ENCODE measurements around the gene ABCC6.
"Not testable (repeated sequence)": the region's sequence is repeated elsewhere in the genome, so short reads cannot be mapped to it uniquely, and the experiment has no call there.

Gene ABCC6

GRCh38 chr16:16161319-16161718 lies 62.0 kb downstream of the ABCC6 start:
- no peak for DNase-seq (ENCODE audit: low read depth in 2 of 2)

- DNase-seq (ENCODE audit: low read depth in 2 of 2) = no peak
These were observed 63.6 kb downstream of the ABCC6 start for GRCh38 chr16:16159662-16160061.

DNA sequence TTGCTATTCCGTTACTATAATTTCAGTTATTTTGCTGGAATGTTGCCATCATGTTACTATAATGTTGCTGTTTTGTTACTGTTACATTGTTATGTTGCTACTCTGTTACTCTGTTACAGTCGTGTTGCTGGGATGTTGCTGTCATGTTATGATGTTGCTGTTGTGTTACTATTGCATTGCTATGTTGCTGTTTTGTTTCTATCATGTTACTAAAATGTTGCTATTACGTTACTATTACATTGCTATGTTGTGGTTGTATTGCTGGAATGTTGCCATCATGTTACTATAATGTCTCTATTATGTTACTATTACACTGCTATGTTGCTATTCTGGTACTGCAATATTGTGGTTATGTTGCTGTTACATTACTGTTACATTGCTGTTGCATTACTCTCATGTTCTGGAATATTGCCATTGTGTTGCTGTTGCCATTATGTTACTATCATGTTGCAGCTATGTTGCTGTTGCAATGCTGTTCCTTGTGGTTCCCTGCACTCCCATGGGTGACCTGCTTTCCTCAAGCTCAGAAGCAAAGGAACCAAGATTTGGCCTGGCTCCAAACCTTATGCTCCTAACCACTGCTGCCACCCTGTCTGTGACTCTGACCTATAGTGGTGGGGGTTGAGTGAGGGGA lies 64.4 kb downstream of the ABCC6 start:
- no peak for DNase-seq (ENCODE audit: low read depth in 2 of 2)

DNA sequence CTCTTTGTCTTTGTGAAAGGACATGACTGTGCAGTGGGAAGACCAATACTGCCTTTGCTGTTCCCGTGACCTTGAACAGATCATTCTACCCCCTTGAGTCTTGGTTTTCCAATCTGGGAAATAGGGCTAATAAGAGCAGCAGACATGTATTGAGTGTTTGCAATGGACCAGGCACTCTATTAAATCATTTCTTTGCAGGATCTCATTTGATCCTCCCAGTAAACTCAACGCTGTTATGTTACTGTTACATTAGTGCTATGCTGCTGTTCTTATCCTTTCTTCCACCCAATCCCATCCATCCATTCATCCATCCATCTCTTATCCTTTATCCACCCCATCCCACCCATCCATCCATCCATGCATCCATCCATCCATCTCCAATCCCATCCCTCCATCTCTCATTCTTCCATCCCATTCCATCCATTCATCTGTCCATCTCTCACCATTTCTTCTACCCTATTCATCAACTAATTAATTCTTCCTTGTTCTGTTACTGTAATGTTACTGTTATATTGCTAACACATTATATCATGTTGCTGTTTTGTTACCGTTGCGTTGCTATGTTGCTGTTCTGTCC lies 65.1 kb downstream of the ABCC6 start:
- DNase-seq (ENCODE audit: low read depth in 2 of 2) = no peak

- no peak for DNase-seq (ENCODE audit: low read depth in 2 of 2)
These were observed 66.1 kb downstream of the ABCC6 start for GRCh38 chr16:16157166-16157565.

DNA sequence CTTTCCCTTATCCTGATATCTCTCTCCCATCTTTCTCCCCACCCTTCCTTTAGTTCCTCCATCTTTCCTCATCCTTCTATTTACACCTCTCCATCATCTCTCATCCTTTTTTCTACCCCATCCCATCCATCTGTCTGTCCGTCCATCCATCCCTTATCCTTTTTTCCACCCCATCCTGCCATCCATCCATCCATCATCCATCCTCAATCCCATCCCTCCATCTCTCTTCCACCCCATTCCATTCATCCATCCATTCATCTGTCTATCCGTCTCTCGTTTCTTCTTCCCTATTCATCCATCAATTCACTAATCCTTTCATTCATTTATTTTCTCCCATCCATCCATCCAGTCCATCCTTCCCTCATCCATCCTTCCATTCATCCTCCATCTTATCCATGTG lies 68.1 kb downstream of the ABCC6 start:
- DNase-seq (ENCODE audit: low read depth in 2 of 2) = no peak

DNA sequence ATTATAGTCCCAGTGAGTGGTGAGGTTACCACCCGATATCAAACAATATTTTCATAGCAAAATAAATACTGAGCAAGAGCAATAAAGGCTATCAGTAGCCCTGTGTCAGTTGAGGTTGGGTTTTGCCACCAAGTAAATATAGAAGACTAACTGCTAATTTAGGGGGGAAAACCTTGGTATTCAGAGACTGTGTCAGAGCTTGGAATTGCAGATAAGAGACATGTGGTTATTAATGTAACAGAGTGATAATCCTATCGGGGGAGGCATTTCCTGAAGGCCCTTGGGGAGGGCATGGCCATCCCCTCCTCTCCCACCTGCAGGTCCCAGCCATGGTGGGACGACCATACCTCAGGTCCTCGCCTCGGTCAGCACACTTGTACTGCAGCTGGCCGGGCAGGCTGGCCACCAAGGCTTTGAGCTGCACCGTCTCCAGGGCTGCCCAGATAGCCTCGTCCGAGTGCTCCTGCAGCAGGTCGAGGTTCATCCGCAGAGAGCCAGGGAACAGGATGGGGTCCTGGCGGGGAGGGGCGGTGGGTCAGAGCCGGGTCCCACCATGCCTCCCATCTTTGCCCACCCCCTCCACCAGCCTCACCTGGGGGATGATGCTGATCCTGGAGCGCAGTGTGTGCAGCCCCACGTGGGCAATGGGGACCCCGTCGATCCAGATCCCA lies 68.9 kb downstream of the ABCC6 start:
- DNase-seq (ENCODE audit: low read depth in 2 of 2) = no peak

GRCh38 chr16:16153000-16153399 lies 70.3 kb downstream of the ABCC6 start:
- DNase-seq (ENCODE audit: low read depth in 2 of 2) = not testable (repeated sequence)

GRCh38 chr16:16151315-16151714 lies 72.0 kb downstream of the ABCC6 start:
- no peak for DNase-seq (ENCODE audit: low read depth in 2 of 2)

DNA sequence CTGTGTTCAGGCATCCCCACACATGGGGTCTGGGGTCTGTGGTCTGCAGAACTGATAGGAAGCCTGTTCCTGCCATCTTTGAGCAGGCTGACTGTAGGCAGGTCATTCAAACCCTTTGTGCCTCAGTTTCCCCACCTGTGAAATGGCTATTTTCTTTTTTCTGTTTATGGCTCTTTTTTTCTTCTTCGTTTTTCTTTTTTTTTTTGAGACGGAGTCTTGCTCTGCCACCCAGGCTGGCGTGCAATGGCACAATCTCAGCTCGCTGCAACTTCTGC lies 72.5 kb downstream of the ABCC6 start:
- no peak for DNase-seq (ENCODE audit: low read depth in 2 of 2)

DNA sequence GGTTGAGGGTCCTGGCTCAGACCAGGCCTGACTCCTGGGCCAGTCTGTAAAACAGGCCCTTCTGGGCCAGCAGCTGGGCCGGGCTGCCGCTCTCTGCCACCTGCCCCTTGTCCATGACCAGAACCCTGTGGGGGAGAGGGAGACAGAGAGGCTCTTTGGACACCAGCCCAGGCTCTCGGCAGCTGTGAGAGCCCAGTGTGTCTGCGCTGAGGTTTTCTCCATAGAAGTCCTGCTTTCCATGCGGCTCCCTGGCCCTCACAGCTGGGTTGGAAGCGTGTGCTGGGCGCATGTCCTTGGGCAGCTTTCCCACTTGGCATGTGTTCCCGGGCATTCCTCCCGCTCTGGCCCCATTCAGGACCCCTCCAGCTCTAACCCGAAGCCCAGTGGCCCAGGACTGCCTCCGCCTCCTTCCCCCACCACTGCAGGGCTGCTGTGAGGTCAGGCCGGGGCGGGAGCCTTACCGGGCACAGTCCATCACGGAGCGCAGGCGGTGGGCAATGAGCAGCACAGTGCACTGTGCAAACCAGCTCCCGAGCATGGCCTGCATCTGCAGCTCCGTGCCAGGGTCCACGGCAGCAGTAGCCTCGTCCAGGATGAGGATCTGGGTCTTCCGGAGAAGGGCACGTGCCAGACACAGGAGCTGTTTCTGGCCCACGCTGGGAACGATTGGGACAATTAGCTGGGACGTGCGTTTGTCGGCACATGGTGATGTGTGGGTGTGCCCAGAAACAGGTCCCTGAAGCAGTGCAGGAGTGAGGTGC lies 73.0 kb downstream of the ABCC6 start:
- DNase-seq (ENCODE audit: low read depth in 2 of 2) = no peak

DNA sequence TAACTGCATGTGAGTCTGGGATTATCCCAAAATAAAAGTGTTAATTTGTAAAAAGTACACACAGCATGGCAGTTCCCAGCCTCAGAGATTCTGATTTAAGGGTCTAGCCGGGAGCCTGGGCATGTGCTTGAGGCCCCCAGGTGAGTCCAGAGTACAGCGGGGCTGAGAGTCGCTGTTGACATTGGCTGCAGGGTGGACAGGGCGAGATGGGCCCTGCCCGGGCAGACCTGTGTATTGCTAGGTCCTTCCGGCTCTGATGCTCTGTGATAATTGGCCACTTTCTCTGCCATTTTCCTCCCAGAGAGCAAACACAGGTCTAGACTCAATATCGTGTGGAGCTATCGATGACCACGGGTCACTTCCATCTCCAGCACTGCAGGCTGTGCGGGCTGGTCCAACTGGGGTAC lies 73.6 kb downstream of the ABCC6 start:
- no peak for DNase-seq (ENCODE audit: low read depth in 2 of 2)

- DNase-seq (ENCODE audit: low read depth in 2 of 2) = no peak
These were observed 74.5 kb downstream of the ABCC6 start for GRCh38 chr16:16148755-16149154.

DNA sequence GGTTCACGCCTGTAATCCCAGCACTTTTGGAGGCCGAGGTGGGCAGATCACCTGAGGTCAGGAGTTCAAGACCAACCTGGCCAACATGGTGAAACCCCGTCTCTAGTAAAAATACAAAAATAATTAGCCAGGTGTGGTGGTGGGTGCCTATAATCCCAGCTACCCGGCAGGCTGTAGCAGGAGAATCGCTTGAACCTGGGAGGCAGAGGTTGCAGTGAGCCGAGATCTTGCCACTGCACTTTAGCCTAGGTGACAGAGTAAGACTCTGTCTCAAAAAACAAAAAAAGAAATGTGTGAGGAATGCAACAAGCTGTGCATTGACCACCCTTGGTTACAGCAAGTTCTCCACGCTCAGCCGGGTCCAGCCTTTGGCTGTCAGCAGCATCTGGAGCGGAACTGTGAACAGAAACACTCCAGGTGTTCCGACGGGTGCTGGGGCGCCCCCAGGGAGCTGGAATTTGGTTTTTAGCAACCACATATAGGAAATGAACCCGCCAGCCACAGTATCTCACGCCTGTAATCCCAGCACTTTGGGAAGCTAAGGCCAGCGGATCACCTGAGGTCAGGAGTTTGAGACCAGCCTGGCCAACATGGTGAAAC lies 75.2 kb downstream of the ABCC6 start:
- not testable (repeated sequence) for DNase-seq (ENCODE audit: low read depth in 2 of 2)

- DNase-seq (ENCODE audit: low read depth in 2 of 2) = no peak
These were observed 75.8 kb downstream of the ABCC6 start for GRCh38 chr16:16147316-16147999.

DNA sequence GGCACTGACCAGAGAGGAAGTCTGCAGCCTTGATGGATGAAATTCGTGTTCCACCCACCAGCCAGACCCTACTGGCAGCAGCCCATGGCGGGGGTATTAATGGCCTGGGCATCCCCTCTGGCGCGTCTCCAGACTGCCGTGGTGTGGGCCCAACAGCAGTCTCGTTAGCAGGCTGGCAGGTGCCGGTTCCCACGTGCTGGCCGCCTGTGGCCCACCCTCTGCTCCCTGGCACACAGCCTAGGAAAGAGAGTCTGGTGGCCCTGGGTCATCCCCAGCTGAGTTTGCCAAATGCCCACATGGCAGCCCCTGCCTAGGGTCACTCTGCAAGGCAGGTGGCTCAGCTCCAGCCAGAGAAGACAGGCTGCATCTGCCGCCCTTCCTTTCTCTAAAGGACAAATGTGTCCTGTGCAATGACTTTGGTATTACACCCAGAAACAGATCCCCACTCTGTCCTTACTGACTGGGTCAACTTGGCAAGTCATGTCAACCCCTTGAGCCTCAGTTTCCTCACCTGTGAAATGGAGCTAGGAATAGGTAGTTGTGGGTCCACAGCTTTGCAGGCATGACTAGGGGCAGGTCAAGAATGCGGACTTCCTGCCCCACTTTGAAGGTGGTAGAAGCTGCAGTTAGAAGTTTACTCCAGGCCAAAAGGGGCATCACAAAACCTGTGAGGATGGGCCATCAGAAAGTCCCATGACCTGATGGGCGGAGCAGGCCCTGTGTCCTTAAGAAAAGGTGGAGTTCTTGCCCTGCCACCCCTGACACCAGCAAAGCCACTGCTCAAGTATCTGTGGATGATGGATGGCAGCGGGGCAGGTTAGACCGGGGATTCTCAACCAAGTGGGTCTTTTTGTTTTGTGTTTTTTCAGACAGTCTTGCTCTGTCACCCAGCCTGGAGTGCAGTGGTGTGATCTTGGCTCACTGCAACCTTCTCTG lies 76.6 kb downstream of the ABCC6 start:
- no peak for DNase-seq (ENCODE audit: low read depth in 2 of 2)

GRCh38 chr16:16145286-16145685 lies 78.0 kb downstream of the ABCC6 start:
- no peak for DNase-seq (ENCODE audit: low read depth in 2 of 2)

- no peak for DNase-seq (ENCODE audit: low read depth in 2 of 2)
These were observed 78.9 kb downstream of the ABCC6 start for GRCh38 chr16:16144416-16144815.

DNA sequence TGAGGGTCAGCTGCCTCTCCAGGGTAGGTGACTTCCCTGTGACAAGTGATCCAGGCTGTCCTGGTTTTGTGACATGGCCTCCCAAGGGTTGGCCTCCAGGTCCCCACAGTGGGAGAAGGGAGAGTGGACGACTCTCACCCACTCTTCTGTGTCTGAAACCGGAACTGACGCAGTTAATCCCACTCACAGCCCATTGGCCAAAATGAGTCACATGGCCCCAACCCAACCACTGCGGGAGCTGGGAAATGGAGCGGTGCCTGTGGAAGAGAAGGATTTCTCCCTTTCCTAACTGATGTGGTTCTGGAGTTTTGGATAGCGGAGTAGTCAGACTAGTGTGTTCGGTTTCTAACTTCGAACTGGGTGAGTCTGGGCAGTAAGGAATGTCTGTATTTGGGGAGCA lies 79.4 kb downstream of the ABCC6 start:
- no peak for DNase-seq (ENCODE audit: low read depth in 2 of 2)

DNA sequence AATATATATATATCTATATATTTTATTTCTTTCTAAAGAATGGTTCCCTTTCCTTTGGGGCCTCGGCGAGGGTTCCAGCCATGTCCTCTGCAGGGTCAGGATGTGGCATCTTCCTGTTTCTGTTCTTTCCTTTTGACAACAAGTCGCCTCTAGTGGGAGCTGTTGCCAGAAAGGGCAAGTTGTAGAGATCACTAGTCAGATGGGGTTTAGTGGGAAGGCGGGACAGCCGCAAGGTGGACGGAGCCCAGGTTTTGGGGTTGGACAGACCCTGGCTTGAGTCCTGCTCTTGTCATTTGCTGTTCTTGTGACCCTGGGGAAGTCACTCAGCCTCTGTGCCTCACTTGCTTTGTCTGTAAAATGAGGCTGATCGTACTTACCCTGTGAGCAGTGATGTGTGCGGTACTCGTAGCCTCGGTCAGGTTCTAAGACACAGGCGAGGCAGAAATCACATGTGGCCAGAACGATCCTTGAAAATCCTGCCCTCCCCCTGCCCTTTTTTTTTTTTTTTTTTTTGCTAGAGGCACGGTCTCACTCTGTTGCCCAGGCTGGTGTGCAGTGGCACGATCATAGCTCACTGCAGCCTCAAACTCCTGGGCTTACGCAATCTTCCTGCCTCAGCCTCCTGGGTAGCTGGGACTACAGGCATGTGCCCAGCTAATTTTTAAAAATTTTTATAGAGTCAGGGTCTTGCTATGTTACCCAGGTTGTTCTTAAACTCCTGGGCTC lies 80.1 kb downstream of the ABCC6 start:
- DNase-seq (ENCODE audit: low read depth in 2 of 2) = no peak
